Lung (tissue), 12 donors: ENCODE results near the gene NBPF3. TPM values are rescaled to one million over a fixed set of nuclear protein-coding genes. Genes with fewer than 3 reads are reported as not detected.

ENCODE experiments used
- ATAC-seq: fragments of 200-7000 bp; cut with Tn5 transposase; one replicate; pipeline ENCODE4 v1.9.1; 2020; ENCODE audit warnings: moderate number of reproducible peaks; ENCODE audit not compliant: insufficient read depth, low FRiP score
- DNase-seq, 3 donors: peaks; one replicate each; pipeline ENCODE4 v3.0.0-alpha.2; 2013 to 2017
- H3K27ac ChIP-seq, 2 donors: one replicate each; pipeline ENCODE4 v1.5.1; 2013; ENCODE audit warnings: mild to moderate bottlenecking in 2 of 2, moderate library complexity in 2 of 2, control low read depth in 1 of 2, inconsistent platforms in 1 of 2, low read depth in 1 of 2, low read length in 1 of 2
- H3K27me3 ChIP-seq, 3 donors: one replicate each; pipeline ENCODE4 v1.5.1; 2013; ENCODE audit warnings: low read length in 2 of 3; ENCODE audit not compliant: control insufficient read depth in 3 of 3, insufficient read depth in 3 of 3
- H3K36me3 ChIP-seq, 4 donors: one replicate each; pipeline ENCODE4 v1.5.1; 2013; ENCODE audit warnings: low read length in 4 of 4, mild to moderate bottlenecking in 1 of 4, moderate library complexity in 1 of 4; ENCODE audit not compliant: control insufficient read depth in 4 of 4, insufficient read depth in 4 of 4
- H3K4me1 ChIP-seq, 5 donors: one replicate each; pipeline ENCODE4 v1.5.1; 2013; ENCODE audit warnings: low read length in 5 of 5, mild to moderate bottlenecking in 2 of 5, moderate library complexity in 1 of 5; ENCODE audit not compliant: control insufficient read depth in 5 of 5, insufficient read depth in 5 of 5
- H3K4me3 ChIP-seq: one replicate; pipeline ENCODE4 v1.5.1; 2013; ENCODE audit warnings: mild to moderate bottlenecking, control low read depth, moderate library complexity
- H3K9ac ChIP-seq, 2 donors: one replicate each; pipeline ENCODE4 v1.5.1; 2013; ENCODE audit warnings: low read length in 2 of 2, control low read depth in 1 of 2; ENCODE audit not compliant: insufficient read depth in 1 of 2
- H3K9me3 ChIP-seq, 4 donors: one replicate each; pipeline ENCODE4 v1.5.1; 2013; ENCODE audit warnings: low read length in 3 of 4, mild to moderate bottlenecking in 1 of 4, moderate library complexity in 1 of 4; ENCODE audit not compliant: control insufficient read depth in 4 of 4, insufficient read depth in 3 of 4
- WGBS, 2 donors: extraction: QIAGEN DNeasy Blood & Tissue Kit; methylation state at CpG; one replicate each; pipeline ENCODE4 v1.1.7; 2013; 5-methylcytosine and 5-hydroxymethylcytosine counted together
- polyA plus RNA-seq, 2 donors: library from polyadenylated mRNA; stranded (reverse); fragments of 200-250 nt; gene quantifications; one replicate each; pipeline ENCODE4 v1.2.1, GENCODE V29; 2013
- total RNA-seq, 2 donors: library from RNA; depleted of rRNA in 1 of 2; stranded (reverse); fragments of >200 nt in 1 of 2; gene quantifications; one replicate each; pipeline ENCODE4 v1.2.1, GENCODE V29; 2014 to 2021
- TF ChIP-seq, protein P1 (sequence below): IDR thresholded peaks from 2 replicates; pipeline ENCODE4 v1.5.1; 2012; ENCODE audit warnings: mild to moderate bottlenecking; ENCODE audit errors: control extremely low read depth, extremely low read depth
- donor health status: control.
- donor health status: control.
- donor health status: Bipolar disorder and iron deficiency.
- donor health status: healthy.
- donor health status: DM: yes; HTN: yes; CAD: no.

Gene NBPF3
- total and polyA plus RNA-seq, 4 donors = 1.3 to 17.6 (median 5.6) TPM

DNA sequence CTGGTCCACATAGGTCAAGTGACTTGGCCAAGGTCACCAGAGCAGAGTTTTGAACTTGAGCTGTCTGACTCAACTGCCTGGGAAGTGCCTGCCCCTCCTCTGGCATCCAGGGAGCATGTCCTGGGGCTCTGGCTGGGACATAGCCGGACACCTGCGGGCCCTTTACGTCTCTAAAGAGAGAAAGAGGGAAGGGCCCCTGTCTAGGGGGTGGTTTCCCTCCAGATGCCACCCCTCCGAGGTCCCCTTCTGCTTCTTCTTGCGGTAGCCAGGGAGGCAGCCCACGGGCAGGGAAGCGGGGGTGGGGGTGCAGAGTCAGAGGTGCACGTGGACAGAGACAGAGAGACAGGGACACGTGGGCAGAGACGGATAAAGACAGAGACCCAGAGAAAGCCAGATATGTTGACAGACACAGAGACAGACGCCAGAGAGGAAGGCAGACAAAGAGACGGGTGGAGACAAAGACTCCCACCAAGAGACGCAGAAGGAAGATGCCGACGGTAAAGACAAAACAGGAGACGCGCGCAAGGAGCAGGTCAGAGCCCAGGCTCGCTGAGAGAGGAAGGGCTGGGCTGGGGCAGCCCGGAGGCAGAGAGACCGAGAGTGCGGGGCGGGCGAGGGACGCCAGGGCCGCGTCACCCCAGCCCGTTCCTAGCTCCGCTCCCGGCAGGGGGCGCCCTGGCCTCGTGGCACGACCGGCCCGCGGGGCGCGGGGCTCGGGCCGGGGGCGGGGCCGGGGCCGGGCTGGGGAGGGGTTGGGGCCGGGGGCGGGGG, 68.8 kb downstream of the NBPF3 start:
- 6% methylated on average over 26 to 45 of the region's 45 CpGs for WGBS, 2 donors
- Histone ChIP-seq H3K4me1 (peaks cover 0 to 9% (median 4%) of the 10 kb centered on the region in 5 donors), H3K9ac (no peak overlapping the region), H3K27me3 (peaks cover 0 to 24% (median 18%) of the 10 kb centered on the region in 3 donors), H3K36me3 (no peaks in the 10 kb centered on the region), H3K27ac (no peak overlapping the region), H3K9me3 (no peaks in the 10 kb centered on the region), H3K4me3 (no peak overlapping the region)
- ATAC-seq (peak; percentile 79), DNase-seq (peak; percentile 43 to 70 (median 64))
- TF ChIP-seq, protein P1, sequence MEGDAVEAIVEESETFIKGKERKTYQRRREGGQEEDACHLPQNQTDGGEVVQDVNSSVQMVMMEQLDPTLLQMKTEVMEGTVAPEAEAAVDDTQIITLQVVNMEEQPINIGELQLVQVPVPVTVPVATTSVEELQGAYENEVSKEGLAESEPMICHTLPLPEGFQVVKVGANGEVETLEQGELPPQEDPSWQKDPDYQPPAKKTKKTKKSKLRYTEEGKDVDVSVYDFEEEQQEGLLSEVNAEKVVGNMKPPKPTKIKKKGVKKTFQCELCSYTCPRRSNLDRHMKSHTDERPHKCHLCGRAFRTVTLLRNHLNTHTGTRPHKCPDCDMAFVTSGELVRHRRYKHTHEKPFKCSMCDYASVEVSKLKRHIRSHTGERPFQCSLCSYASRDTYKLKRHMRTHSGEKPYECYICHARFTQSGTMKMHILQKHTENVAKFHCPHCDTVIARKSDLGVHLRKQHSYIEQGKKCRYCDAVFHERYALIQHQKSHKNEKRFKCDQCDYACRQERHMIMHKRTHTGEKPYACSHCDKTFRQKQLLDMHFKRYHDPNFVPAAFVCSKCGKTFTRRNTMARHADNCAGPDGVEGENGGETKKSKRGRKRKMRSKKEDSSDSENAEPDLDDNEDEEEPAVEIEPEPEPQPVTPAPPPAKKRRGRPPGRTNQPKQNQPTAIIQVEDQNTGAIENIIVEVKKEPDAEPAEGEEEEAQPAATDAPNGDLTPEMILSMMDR = peak; percentile 36

DNA sequence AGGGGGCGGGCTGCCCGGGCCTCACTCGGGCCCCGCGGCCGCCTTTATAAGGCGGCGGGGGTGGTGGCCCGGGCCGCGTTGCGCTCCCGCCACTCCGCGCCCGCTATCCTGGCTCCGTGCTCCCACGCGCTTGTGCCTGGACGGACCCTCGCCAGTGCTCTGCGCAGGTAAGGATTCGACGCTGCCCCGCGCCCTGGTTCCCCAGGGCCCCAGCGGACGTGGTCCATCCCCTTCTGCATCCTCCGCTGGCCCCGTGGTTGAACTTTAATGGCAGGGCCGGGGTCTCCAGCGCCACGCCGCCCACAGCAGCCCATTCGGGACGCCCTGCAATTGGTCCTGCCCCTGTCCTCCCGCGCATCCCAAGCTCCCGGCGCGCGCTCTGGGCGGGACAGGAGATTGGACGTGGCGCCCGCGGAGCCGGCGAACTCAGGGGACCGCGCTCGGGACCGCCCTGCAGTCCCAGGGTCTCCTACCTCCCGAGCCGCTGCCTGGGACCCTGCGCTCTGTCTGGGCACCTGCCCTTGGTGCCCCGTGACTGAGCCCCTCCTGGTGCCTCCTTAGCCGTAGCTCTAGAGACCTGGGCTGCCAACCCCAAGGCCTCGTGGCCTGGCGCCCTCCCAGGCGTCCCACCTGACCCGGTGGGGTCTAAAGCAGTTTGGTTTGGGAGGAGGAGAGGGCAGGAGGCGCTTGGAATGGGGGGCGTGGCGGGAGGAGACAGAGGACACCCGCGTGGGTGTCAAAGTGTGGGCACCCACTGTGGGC, 69.6 kb downstream of the NBPF3 start, which contains the start of gene ALPL:
Gene ALPL (plus strand): TSS at position 73 of the 762 bp plus-strand sequence. CDS start 44,659 bp downstream, outside the sequence.
- Histone ChIP-seq H3K36me3 (no peaks in the 10 kb centered on the region), H3K9me3 (peaks cover 0 to under 1% (median 0%) of the 10 kb centered on the region in 4 donors), H3K4me1 (peaks cover 0 to 9% (median 4%) of the 10 kb centered on the region in 5 donors), H3K4me3 (peak within 1 kb of the TSS; percentile 49), H3K27me3 (peaks cover 0 to 24% (median 20%) of the 10 kb centered on the region in 3 donors), H3K27ac (peak within 1 kb of the TSS in 1 of 2 donors; percentile 28), H3K9ac (no peak within 1 kb of the TSS)
- ATAC-seq = no peak
- DNase-seq = no peak
- WGBS, 2 donors = 4 to 6% methylated on average over 51 to 67 of the region's 67 CpGs
- TF ChIP-seq, protein P1 = no peak

DNA sequence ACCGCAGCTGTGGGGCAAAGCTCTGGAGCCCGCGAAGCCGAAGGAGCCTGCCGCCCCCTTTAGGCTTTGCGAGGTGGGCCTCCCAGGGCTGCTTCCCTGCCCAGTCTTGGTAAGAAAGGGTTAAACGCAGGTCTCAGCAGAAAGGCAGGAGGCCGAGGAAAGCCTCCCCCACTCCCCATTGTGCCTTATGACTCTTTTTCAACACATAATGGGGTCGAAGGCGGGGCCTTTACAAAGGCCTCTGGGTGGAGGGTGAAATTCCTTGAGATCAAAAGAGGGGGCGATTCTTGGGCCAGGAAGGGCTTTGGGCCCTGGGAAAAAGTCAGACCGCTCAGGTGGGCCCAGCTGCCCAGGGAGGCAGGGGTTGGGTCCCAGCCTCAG, 70.2 kb downstream of the NBPF3 start:
- WGBS, 2 donors = 36 to 39% methylated on average over 12 of the region's 12 CpGs

More for the DNA sequence above, 70.2 kb downstream of the NBPF3 start:
- ATAC-seq (no peak), DNase-seq (no peak)
- peaks cover 0 to 9% (median 4%) of the 10 kb centered on the region in 5 donors for H3K4me1 ChIP-seq
- peak overlapping the region in 1 of 2 donors; percentile 28 for H3K27ac ChIP-seq
- peaks cover 0 to 2% (median 0%) of the 10 kb centered on the region in 4 donors for H3K9me3 ChIP-seq
- peaks cover 0 to 24% (median 20%) of the 10 kb centered on the region in 3 donors for H3K27me3 ChIP-seq
- H3K36me3 ChIP-seq = no peaks in the 10 kb centered on the region
- TF ChIP-seq, protein P1 = no peak
- no peak overlapping the region for H3K9ac ChIP-seq
- peak overlapping the region; percentile 49 for H3K4me3 ChIP-seq
